Endodermal cell (in vitro differentiated cells): ENCODE data around the gene COL27A1. TPM values are rescaled to one million over a fixed set of nuclear protein-coding genes. Genes with fewer than 3 reads are reported as not detected.
A peak's percentile ranks its signal among the peaks of the same experiment; 100 is the strongest.

Experiments
- DNase-seq: peaks from one replicate; pipeline ENCODE4 v3.0.0-alpha.2; 2017
- H3K27ac ChIP-seq: 2 replicates; pipeline ENCODE4 v1.5.1; 2013; ENCODE audit warnings: mild to moderate bottlenecking, low read depth, low read length, moderate library complexity
- H3K27me3 ChIP-seq: 2 replicates; pipeline ENCODE4 v1.6.1; 2013; ENCODE audit warnings: mild to moderate bottlenecking, low read length, moderate library complexity; ENCODE audit not compliant: insufficient read depth, control insufficient read depth, poor library complexity, severe bottlenecking
- H3K36me3 ChIP-seq: 2 replicates; pipeline ENCODE4 v1.7.0; 2013; ENCODE audit warnings: mild to moderate bottlenecking, low read length, moderate library complexity; ENCODE audit not compliant: control insufficient read depth, insufficient read depth
- H3K4me1 ChIP-seq: one replicate; pipeline ENCODE4 v1.7.0; 2013; ENCODE audit warnings: low read length; ENCODE audit not compliant: control insufficient read depth, insufficient read depth
- H3K4me3 ChIP-seq: 2 replicates; pipeline ENCODE4 v1.5.1; 2013; ENCODE audit warnings: mild to moderate bottlenecking, low read length, moderate library complexity
- H3K9ac ChIP-seq: 2 replicates; pipeline ENCODE4 v1.6.1; 2013; ENCODE audit warnings: mild to moderate bottlenecking, low read length, moderate library complexity; ENCODE audit not compliant: poor library complexity, severe bottlenecking; ENCODE audit errors: extremely low read depth
- H3K9me3 ChIP-seq: 2 replicates; pipeline ENCODE4 v1.6.1; 2013; ENCODE audit warnings: mild to moderate bottlenecking, low read length, moderate library complexity; ENCODE audit not compliant: control insufficient read depth
- H3K27ac Mint-ChIP-seq: 2 replicates; pipeline ENCODE4 v1.8.0; 2020; ENCODE audit warnings: mixed read lengths
- H3K27me3 Mint-ChIP-seq: 2 replicates; pipeline ENCODE4 v1.8.0; 2021; ENCODE audit warnings: mild to moderate bottlenecking, mixed read lengths; ENCODE audit not compliant: insufficient read depth
- H3K36me3 Mint-ChIP-seq: 2 replicates; pipeline ENCODE4 v1.8.0; 2020; ENCODE audit warnings: low read depth, mixed read lengths
- H3K4me1 Mint-ChIP-seq: 2 replicates; pipeline ENCODE4 v1.8.0; 2020; ENCODE audit warnings: mixed read lengths
- H3K4me3 Mint-ChIP-seq: 2 replicates; pipeline ENCODE4 v1.8.0; 2020; ENCODE audit warnings: mild to moderate bottlenecking, moderate library complexity, mixed read lengths
- H3K9me3 Mint-ChIP-seq: 2 replicates; pipeline ENCODE4 v1.8.0; 2020; ENCODE audit warnings: mild to moderate bottlenecking, mixed read lengths
- WGBS, 2 experiments: methylation state at CpG; one replicate each; pipeline versions ENCODE4 v1.1.5 to v1.1.7; 2013; ENCODE audit warnings: missing lambda C conversion rate in 2 of 2, mixed read lengths in 1 of 2; ENCODE audit not compliant: insufficient coverage in 1 of 2, insufficient read length in 1 of 2; 5-methylcytosine and 5-hydroxymethylcytosine counted together
- total RNA-seq, 2 donors: library from RNA; stranded (reverse); fragmentation: NEBNext Ultra II Directional in 1 of 2; extraction: Animal tissue kit (Norgen Biotek cat#: 25700) in 1 of 2; gene quantifications; 2 replicates in 1 of 2; 3 replicates in 1 of 2; pipeline ENCODE4 v1.2.1, GENCODE V29; 2021
- TF ChIP-seq, protein P1 (sequence below): fragments of 200-600 bp; sonication (generic); conservative IDR thresholded peaks from 2 replicates; pipeline ENCODE4 v1.5.0; 2021; ENCODE audit warnings: antibody characterized with exemption, mild to moderate bottlenecking

The COL27A1 gene
- total RNA-seq, 2 donors from 2014 or later: 43.8 to 69.5 TPM

DNA sequence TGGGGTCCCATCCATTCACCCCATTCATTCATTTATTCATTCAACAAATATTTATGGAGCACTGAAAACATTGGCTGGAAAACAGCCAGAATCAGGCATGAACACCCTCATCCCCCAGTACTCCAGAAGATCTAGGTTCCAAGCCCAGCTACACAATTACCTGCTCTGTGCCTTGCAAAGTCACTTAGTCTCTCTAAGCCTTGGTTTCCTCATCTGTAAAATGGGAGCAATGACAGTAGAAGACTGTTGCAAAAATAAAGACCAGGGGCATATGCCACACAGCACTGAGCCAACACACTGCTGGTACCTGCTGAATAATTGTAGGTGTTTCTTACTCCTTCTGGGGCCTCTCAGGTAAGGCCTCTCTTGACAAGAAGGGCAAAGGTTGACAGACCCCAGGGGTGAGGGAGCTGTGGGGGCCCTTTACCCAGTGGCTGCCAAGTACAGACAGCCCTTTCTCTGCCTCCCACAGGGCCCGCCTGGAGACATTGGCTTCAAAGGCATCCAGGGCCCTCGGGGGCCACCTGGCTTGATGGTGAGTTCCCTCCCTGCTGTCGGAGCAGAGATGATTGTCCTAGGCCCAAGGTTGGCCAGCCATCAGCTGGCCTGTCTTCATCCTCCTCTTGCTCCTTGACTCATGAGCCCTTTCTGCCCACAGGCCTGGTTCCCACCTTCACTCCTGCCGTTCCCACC is 145.0 kb downstream of the COL27A1 start:
- TF ChIP-seq, protein P1, sequence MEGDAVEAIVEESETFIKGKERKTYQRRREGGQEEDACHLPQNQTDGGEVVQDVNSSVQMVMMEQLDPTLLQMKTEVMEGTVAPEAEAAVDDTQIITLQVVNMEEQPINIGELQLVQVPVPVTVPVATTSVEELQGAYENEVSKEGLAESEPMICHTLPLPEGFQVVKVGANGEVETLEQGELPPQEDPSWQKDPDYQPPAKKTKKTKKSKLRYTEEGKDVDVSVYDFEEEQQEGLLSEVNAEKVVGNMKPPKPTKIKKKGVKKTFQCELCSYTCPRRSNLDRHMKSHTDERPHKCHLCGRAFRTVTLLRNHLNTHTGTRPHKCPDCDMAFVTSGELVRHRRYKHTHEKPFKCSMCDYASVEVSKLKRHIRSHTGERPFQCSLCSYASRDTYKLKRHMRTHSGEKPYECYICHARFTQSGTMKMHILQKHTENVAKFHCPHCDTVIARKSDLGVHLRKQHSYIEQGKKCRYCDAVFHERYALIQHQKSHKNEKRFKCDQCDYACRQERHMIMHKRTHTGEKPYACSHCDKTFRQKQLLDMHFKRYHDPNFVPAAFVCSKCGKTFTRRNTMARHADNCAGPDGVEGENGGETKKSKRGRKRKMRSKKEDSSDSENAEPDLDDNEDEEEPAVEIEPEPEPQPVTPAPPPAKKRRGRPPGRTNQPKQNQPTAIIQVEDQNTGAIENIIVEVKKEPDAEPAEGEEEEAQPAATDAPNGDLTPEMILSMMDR: no peak
- Histone ChIP-seq H3K9me3 (peaks cover 13% of the 10 kb centered on the region), H3K27me3 (no peaks in the 10 kb centered on the region), H3K4me1 (no peaks in the 10 kb centered on the region), H3K4me3 (no peak overlapping the region), H3K27ac (no peak overlapping the region), H3K36me3 (peaks cover 65% of the 10 kb centered on the region), H3K9ac (no peak overlapping the region)
- H3K27ac Mint-ChIP-seq: no peak overlapping the region
- no peaks in the 10 kb centered on the region for H3K27me3 Mint-ChIP-seq
- no peak for DNase-seq
- H3K36me3 Mint-ChIP-seq: peaks cover 51% of the 10 kb centered on the region
- 91 to 96% methylated on average over 4 of the region's 4 CpGs for WGBS, 2 experiments
- no peak overlapping the region for H3K4me3 Mint-ChIP-seq
- H3K9me3 Mint-ChIP-seq: peaks cover 8% of the 10 kb centered on the region
- H3K4me1 Mint-ChIP-seq: no peaks in the 10 kb centered on the region

DNA sequence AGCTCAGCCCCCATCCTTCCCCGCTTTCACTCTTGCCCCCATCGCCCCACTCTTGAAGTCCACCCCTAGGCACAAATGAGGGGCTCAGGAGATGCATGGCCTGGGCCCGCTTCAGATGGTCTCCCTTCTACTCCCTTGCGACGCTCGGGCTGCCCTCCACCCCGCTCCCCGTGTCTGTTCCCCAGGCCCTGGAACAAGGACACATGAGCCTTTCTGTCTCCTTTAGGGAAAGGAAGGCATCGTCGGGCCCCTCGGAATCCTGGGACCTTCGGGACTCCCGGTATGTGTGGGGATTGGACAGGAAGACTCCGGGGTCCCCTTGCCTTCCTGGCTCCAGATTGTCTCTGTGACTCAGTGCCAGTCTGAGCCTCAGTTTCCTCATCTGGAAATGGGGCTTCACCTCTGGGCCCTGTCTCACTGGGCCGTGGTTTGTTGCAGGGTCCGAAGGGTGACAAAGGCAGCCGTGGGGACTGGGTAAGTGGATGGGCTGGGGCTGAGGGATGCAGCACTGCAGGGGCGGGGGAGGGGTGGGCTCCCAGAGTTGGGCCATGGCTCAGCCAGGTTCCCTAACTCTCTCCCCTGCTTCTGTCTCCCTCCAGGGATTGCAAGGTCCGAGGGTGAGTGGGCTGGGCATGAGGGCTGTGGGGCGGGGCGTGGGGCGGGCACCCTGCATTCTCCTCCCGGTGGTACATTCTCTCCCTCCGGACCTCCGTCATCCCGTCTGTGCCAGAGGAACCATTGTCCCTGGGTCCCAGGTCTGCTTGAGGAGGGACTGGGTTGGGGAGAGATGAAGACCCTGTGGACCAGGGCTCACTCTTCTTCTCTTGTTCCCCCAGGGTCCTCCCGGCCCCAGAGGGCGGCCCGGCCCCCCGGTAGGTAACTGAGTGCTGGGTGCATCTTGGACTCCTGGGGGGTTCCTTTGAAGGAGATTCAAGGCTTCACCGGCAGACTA is 145.8 kb downstream of the COL27A1 start:
- 94 to 98% methylated on average over 15 to 31 of the region's 31 CpGs for WGBS, 2 experiments
- Mint-ChIP-seq H3K27me3 (no peaks in the 10 kb centered on the region), H3K27ac (no peak overlapping the region), H3K36me3 (peaks cover 43% of the 10 kb centered on the region), H3K9me3 (peaks cover under 1% of the 10 kb centered on the region), H3K4me3 (no peak overlapping the region), H3K4me1 (no peaks in the 10 kb centered on the region)
- peak; percentile 30 for DNase-seq
- TF ChIP-seq, protein P1: no peak
- H3K9me3 ChIP-seq: peaks cover 5% of the 10 kb centered on the region
- H3K4me1 ChIP-seq: no peaks in the 10 kb centered on the region
- no peak overlapping the region for H3K9ac ChIP-seq
- H3K36me3 ChIP-seq: peaks cover 56% of the 10 kb centered on the region
- no peak overlapping the region for H3K4me3 ChIP-seq
- H3K27me3 ChIP-seq: no peaks in the 10 kb centered on the region
- H3K27ac ChIP-seq: no peak overlapping the region

DNA sequence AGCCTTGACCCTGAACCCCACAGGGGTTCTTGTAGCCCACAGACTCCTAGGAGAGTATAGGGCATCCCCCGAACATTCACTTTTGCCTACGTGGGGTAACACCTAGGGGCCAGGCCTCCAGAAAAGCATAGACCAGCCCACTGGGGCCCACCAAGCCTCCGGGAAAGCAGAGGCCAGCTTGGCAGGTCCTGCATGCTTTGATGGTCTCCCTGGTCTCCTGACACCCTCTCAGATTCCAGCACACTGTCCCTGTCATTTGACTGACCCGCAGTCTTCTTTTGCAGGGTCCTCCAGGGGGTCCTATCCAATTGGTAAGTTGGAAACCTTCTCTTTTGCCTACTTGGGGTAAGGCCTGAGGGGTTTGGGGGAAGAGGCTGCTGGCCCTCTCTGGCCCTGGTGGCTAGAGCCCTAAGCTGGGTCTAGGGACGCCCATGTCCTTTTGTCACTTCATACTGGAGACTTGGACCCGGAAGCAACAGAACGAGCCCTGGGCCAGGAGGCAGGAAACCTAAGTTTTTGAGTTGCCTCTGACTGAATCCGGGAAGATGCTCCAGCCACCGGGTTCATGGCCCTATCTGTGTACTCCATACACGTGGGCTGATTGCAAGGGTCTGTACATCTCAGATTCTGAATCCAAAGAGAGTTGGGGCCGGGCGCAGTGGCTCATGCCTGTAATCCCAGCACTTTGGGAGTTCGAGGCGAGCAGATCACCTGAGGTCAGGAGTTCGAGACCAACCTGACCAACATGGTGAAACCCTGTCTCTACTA is 146.6 kb downstream of the COL27A1 start:
- H3K4me1 Mint-ChIP-seq: no peaks in the 10 kb centered on the region
- Histone ChIP-seq H3K9me3 (no peaks in the 10 kb centered on the region), H3K4me3 (no peak overlapping the region), H3K4me1 (no peaks in the 10 kb centered on the region), H3K36me3 (peaks cover 55% of the 10 kb centered on the region), H3K27ac (no peak overlapping the region), H3K27me3 (no peaks in the 10 kb centered on the region), H3K9ac (no peak overlapping the region)
- TF ChIP-seq, protein P1: no peak
- no peaks in the 10 kb centered on the region for H3K27me3 Mint-ChIP-seq
- no peaks in the 10 kb centered on the region for H3K9me3 Mint-ChIP-seq
- 87 to 88% methylated on average over 9 to 15 of the region's 15 CpGs for WGBS, 2 experiments
- H3K36me3 Mint-ChIP-seq: peaks cover 35% of the 10 kb centered on the region
- no peak overlapping the region for H3K4me3 Mint-ChIP-seq
- no peak overlapping the region for H3K27ac Mint-ChIP-seq
- DNase-seq: no peak
